ENCODE data around the gene CARD11.

CARD11 gene

DNA sequence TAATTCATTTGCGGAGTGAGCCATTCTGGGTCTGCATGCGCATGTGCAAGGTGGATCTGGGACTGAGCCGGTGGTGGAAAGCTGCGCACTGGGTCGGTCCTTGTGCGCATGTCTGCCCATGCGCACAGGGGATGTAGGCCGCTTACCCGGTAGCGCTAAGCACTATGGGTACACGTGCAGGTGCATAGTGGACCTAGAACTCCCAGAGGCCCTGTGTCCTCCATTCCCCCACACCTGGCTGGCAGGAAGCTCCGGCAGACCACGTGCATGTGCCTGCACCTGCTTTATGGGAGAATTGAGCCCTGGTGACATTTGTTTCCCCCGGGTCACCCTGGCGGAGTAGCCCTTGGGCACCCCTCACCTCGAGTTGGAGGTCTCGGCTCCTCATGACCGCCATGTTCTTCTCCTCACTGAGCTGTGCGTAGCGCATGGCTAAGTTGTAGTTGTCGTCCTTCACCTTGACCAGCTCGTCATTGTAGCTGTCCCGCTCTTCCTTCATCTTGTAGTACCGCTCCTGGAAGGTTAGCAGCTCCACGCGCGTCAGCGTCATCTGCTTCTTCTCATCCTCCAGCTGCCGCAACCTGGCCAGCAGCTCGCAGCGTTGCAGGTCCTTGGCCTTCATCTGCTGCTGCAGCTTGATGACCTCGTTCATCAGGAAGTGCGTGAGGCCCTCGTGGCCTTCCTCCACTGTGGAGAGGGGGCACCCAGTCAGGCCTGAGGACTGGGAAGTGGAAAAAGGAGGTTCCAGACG lies 99.6 kb downstream of the CARD11 start:
- Histone ChIP-seq H3K4me1 (peaks cover 20% of the 10 kb centered on the region), H3K27ac (no peak overlapping the region), H4K20me1 (no peaks in the 10 kb centered on the region), H3K9me3 (peaks cover 12% of the 10 kb centered on the region; the same call in 1 of the 2 replicates), H3K36me3 (peaks cover 55% of the 10 kb centered on the region), H3K4me3 (no peak overlapping the region), H3K9ac (no peak overlapping the region), H3K27me3 (no peaks in the 10 kb centered on the region), H3K4me2 (no peak overlapping the region)
- TF ChIP-seq Cebpa-rat (IDR thresholded peaks at IDR 0.05), result no peak

DNA sequence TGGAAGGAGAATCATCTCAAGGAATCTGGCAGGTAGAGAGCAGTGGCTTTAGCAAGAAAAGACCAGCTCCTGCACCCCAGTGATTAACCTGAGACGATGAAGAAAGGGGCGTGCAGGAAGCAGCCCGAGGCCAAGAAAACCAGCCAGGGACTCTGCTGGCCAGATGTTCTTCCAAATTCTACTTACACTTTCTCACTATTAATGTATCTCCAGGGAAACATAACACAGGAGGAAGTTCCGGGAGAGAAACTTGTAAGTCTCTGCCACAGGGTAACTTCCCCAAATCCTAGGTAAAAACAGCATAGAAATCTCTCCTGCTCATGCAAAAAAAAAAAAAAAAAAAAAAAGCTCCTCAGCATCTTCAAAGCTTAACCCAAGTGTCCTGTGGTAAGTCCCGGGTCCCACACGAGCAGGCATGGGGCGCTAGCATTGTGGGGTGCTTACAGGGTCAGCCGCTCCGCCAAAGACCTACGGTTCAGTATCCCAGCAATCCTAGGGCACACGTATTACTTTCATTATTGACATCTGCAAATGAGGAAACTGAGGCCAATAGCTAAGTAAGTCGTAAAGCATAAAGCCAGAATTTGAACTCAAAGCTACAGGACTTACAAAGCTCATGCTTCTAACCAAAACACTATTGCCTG lies 102.3 kb downstream of the CARD11 start:
- H3K9ac ChIP-seq, result no peak overlapping the region
- H4K20me1 ChIP-seq, result no peaks in the 10 kb centered on the region
- no peaks in the 10 kb centered on the region for H3K27me3 ChIP-seq
- peak overlapping the region; percentile 22; the same call in 1 of the 2 replicates for H3K4me2 ChIP-seq
- H3K9me3 ChIP-seq, result peaks cover 12% of the 10 kb centered on the region; the same call in 1 of the 2 replicates
- H3K27ac ChIP-seq, result no peak overlapping the region
- no peak for TF ChIP-seq Cebpa-rat (IDR thresholded peaks at IDR 0.05)
- H3K4me3 ChIP-seq, result no peak overlapping the region
- peaks cover 22% of the 10 kb centered on the region for H3K4me1 ChIP-seq
- H3K36me3 ChIP-seq, result peaks cover 76% of the 10 kb centered on the region

DNA sequence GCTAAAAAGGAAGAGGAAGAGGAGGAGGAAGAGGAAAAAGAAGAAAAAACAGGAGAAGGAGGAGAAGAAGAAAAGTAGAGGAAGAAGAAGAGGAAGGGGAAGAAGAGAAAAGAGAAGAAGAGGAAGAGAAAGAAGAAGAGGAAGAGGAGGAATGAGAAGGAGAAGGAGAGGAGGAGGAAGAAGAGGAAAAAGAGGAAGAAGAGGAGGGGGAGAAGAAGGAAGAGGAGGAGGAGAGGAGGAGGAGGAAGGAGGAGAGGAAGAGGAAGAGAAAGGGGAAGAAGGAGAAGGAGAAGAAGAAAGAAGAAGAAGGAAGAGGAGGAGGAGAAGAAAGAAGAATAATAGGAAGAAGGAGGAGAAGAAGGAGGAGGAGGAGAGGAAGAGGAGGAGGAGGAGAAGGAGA lies 103.2 kb downstream of the CARD11 start:
- H3K36me3 ChIP-seq, result peaks cover 73% of the 10 kb centered on the region
- H3K4me3 ChIP-seq, result no peak overlapping the region
- TF ChIP-seq Cebpa-rat (IDR thresholded peaks at IDR 0.05), result no peak

DNA sequence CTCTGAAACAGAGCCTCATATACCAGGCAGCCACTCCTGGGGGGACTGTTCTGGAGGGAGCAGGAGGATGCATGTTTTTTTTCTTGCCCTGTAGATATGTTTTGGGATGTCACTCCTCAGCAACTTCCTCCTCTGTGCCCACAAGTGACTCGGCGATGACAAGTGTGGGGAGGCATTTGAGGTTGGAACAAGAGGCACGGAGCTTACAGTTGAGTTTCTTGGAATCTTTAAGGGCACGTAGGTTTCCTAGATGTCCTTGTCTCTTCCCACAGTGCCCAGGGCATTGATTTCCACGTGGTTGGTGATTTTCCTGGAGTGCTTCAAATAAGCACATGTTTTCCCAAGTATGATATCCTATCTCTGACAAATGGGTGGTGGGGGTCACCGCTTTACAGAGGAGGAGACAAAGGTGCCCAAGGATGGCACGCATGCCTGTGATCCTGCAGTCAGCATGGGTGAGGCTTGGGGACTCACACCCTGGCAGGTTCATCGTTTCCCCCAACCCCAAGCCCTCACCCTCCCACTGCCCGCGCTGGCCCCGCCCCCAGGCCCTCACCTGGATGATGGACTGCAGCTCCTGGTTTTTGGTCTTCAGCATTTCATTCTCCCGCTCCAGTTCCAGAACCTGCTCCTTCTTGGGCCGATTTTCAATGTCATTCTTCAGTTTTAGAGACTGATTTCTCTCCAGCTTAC lies 104.3 kb downstream of the CARD11 start:
- no peak overlapping the region; the same call in 1 of the 2 replicates for H3K27ac ChIP-seq
- H3K4me1 ChIP-seq, result peaks cover 17% of the 10 kb centered on the region
- TF ChIP-seq Cebpa-rat (IDR thresholded peaks at IDR 0.05), result no peak
- H3K4me2 ChIP-seq, result peak overlapping the region; percentile 19; the same call in 1 of the 2 replicates
- no peak overlapping the region for H3K4me3 ChIP-seq
- H3K27me3 ChIP-seq, result no peaks in the 10 kb centered on the region
- no peaks in the 10 kb centered on the region for H4K20me1 ChIP-seq
- peaks cover 7% of the 10 kb centered on the region; the same call in 1 of the 2 replicates for H3K9me3 ChIP-seq
- peaks cover 66% of the 10 kb centered on the region for H3K36me3 ChIP-seq
- H3K9ac ChIP-seq, result no peak overlapping the region

More for the DNA sequence above, 103.2 kb downstream of the CARD11 start:
- Histone ChIP-seq H3K4me2 (no peak overlapping the region; the same call in 1 of the 2 replicates), H3K27ac (no peak overlapping the region), H4K20me1 (no peaks in the 10 kb centered on the region), H3K9ac (no peak overlapping the region), H3K9me3 (peaks cover 12% of the 10 kb centered on the region; the same call in 1 of the 2 replicates), H3K27me3 (no peaks in the 10 kb centered on the region), H3K4me1 (peaks cover 22% of the 10 kb centered on the region)

DNA sequence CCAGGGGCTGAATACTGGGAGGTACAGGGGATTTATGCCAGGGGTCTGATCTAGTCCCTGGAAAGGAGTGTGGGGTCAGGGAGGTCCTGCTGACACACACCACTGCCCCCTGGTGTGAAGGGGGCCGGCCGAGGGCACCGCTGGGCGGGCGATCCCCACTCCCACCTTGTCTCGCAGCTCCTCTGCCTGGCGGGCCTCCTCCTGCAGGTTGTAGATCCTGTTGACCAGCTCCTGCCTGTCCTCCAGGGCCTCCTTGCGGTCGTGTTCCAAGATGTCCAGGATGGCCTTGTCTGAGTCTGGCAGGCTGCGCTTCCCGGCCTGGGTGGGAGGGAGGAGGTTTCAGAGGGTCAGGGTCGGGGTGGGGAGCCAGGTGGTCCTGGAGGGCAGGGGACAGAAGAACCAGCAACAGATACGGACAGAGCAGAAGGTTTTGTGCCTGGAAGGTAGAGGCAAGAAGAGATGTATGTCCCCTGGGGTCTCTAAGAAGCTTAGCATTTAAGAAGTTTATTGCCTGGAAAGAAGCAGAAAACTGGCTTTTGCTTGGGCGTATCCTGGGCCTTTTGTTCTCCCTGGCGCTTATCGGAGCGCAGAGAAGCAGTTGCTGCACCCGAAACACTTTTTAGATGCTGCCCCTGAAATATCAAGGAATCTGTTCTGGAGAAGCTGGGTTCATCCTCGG lies 105.0 kb downstream of the CARD11 start:
- Histone ChIP-seq H3K36me3 (peaks cover 65% of the 10 kb centered on the region), H3K9ac (no peak overlapping the region), H3K4me1 (peaks cover 16% of the 10 kb centered on the region), H3K27me3 (no peaks in the 10 kb centered on the region), H3K4me3 (no peak overlapping the region), H3K27ac (no peak overlapping the region; the same call in 1 of the 2 replicates), H3K9me3 (peaks cover under 1% of the 10 kb centered on the region; the same call in 1 of the 2 replicates), H3K4me2 (peak overlapping the region; percentile 19; the same call in 1 of the 2 replicates), H4K20me1 (no peaks in the 10 kb centered on the region)
- TF ChIP-seq Cebpa-rat (IDR thresholded peaks at IDR 0.05), result no peak

DNA sequence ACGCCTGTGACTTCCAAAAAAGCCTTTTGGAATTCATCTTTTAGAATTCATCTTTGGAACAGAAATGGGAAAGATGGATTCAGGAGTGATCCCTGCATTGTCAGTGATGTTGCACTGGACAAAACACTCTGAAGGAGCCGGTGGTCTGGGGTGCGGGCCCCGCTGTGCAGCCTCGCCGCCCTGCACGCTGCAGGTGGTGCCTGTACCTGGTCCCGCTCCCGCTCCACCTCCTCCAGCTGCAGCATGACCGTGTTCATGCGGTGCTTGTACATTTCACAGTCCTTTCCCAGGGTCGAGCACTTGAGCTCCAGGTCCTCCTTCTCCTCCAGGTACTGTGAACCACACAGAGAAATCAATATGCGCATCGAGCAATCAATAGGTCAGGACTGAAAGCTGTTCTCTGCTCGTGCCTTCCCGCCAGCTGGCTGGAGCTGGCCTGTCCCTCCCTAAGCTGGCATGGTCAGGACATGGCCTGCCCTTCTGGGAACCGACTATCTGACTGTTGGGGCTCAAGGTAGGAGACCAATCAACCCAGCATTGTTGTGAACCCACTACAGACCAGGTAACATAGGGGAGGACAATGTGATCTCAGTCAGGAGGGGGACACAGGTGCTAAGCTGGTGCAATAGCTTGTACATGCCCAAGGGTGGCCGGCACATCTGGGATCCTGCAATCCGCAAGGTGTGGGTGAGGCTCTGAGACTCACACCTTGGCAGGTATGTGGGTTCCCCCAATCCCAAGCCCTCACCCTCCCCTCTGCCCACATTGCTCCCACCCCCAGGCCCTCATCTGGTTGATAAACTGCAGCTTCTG lies 105.8 kb downstream of the CARD11 start:
- Histone ChIP-seq H3K9ac (no peak overlapping the region), H3K4me1 (peaks cover 16% of the 10 kb centered on the region), H3K4me3 (no peak overlapping the region), H3K9me3 (no peaks in the 10 kb centered on the region), H3K4me2 (no peak overlapping the region), H3K27ac (no peak overlapping the region), H4K20me1 (no peaks in the 10 kb centered on the region), H3K36me3 (peaks cover 62% of the 10 kb centered on the region), H3K27me3 (no peaks in the 10 kb centered on the region)
- TF ChIP-seq Cebpa-rat (IDR thresholded peaks at IDR 0.05), result no peak

DNA sequence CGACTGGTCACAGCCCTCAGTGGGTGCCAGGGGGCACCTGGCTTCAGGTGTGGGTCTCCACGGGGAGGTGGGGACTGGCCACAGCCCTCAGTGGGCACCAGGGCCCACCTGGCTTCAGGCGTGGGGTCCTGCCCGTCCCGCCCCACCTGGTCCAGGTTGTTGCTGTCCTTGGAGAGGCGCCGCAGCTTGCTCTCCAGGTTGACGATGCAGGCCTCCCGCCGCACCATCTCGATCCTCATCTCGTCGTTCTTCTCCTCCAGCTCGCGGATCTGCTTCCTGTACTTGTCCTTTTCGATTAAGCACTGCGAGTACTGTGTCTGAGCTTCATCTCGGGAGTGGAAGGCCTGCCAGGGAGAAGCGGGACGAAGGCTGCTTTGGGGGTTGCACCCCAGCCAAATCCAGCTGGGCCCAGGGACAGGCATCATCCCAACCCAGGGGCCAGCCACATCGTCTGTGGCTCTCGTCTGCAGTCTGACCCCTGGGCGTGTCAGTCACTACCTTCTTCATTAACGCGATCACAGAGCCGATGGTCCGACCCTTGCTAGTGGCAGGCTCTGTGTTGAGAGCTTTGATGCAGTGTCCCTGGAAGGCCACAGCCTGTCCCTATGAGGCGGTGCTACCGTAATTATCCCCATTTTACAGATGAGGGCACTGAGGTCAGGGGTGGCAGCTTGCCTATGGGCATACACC lies 106.6 kb downstream of the CARD11 start:
- Histone ChIP-seq H3K4me3 (no peak overlapping the region), H3K27ac (no peak overlapping the region), H3K36me3 (peaks cover 65% of the 10 kb centered on the region), H3K27me3 (no peaks in the 10 kb centered on the region), H3K9ac (no peak overlapping the region), H4K20me1 (no peaks in the 10 kb centered on the region), H3K4me2 (no peak overlapping the region), H3K9me3 (no peaks in the 10 kb centered on the region), H3K4me1 (peaks cover 16% of the 10 kb centered on the region)
- no peak for TF ChIP-seq Cebpa-rat (IDR thresholded peaks at IDR 0.05)

DNA sequence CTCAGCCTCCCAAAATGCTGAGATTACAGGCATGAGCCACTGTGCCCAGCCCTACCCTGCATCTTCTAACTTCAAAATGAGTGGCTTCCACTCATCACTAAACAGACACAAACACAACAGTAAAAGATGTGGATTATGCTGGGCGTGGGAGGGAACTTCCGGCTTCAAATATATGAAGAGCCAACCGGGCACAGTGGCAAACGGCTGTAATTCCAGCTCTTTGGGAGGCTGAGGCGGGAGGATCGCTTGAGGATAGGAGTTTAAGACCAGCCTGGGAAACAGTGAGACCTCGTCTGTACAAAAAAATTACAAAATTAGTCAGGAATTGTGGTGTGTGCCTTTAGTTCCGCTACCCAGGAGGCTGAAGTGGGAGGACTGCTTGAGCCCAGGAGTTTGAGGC lies 107.4 kb downstream of the CARD11 start:
- Histone ChIP-seq H3K9ac (no peak overlapping the region), H3K36me3 (peaks cover 65% of the 10 kb centered on the region), H3K4me1 (peaks cover 15% of the 10 kb centered on the region), H3K27ac (no peak overlapping the region), H3K4me3 (no peak overlapping the region), H3K4me2 (no peak overlapping the region), H3K27me3 (no peaks in the 10 kb centered on the region), H3K9me3 (no peaks in the 10 kb centered on the region), H4K20me1 (no peaks in the 10 kb centered on the region)
- no peak for TF ChIP-seq Cebpa-rat (IDR thresholded peaks at IDR 0.05)
